Osteoblast (primary cell): Measurements from ENCODE around the gene STARD3. TPM values are rescaled to one million over a fixed set of nuclear protein-coding genes. Genes with fewer than 3 reads are reported as not detected.
A peak's percentile ranks its signal among the peaks of the same experiment; 100 is the strongest.

Experiments
- DNase-seq: peaks from one replicate; pipeline ENCODE4 v3.0.0; 2011; ENCODE audit warnings: low spot score, mixed read lengths; ENCODE audit not compliant: insufficient read length; ENCODE audit errors: missing footprints
- H2AFZ ChIP-seq: 2 replicates; pipeline ENCODE4 v1.6.0; 2011; ENCODE audit warnings: mild to moderate bottlenecking, low read length
- H3K27ac ChIP-seq: 2 replicates; pipeline ENCODE4 v1.5.1; 2011; ENCODE audit warnings: mild to moderate bottlenecking, low read depth, low read length, moderate library complexity
- H3K27me3 ChIP-seq: 2 replicates; pipeline ENCODE4 v1.6.0; 2012; ENCODE audit warnings: mild to moderate bottlenecking, control low read depth, inconsistent platforms, low read length, moderate library complexity; ENCODE audit not compliant: insufficient read depth
- H3K36me3 ChIP-seq: 2 replicates; pipeline ENCODE4 v1.5.1; 2011; ENCODE audit warnings: mild to moderate bottlenecking, low read length, control low read depth, moderate library complexity; ENCODE audit not compliant: insufficient read depth
- H3K4me1 ChIP-seq: 2 replicates; pipeline ENCODE4 v1.5.1; 2011; ENCODE audit warnings: mild to moderate bottlenecking, low read length, control low read depth, moderate library complexity; ENCODE audit not compliant: insufficient read depth
- H3K4me2 ChIP-seq: 2 replicates; pipeline ENCODE4 v1.6.0; 2011; ENCODE audit warnings: mild to moderate bottlenecking, low read length; ENCODE audit not compliant: insufficient read depth
- H3K4me3 ChIP-seq: fragments of 200-600 bp; sonication (generic); 3 replicates; pipeline ENCODE4 v1.5.1; 2012; ENCODE audit warnings: mild to moderate bottlenecking, low read length, inconsistent platforms; ENCODE audit not compliant: insufficient read depth
- H3K79me2 ChIP-seq: 2 replicates; pipeline ENCODE4 v1.6.0; 2012; ENCODE audit warnings: mild to moderate bottlenecking, low read length, control low read depth, inconsistent platforms; ENCODE audit not compliant: insufficient read depth
- H3K9me3 ChIP-seq: 2 replicates; pipeline ENCODE4 v1.5.1; 2011; ENCODE audit warnings: low read depth, low read length, control low read depth
- H4K20me1 ChIP-seq: 2 replicates; pipeline ENCODE4 v1.6.0; 2012; ENCODE audit warnings: mild to moderate bottlenecking, low read length, control low read depth; ENCODE audit not compliant: insufficient read depth
- total RNA-seq: library from RNA; depleted of rRNA; stranded (reverse); fragments of >200 nt; gene quantifications from 2 replicates; pipeline ENCODE4 v1.2.3, GENCODE V29; 2012
- TF ChIP-seq, protein P1 (sequence below): IDR thresholded peaks from 2 replicates; pipeline ENCODE4 v1.5.1; 2011; ENCODE audit warnings: mild to moderate bottlenecking, low read depth, low read length, moderate library complexity; ENCODE audit errors: extremely low read depth

STARD3 gene
- total RNA-seq, 1 donor, result 35.8 TPM

DNA sequence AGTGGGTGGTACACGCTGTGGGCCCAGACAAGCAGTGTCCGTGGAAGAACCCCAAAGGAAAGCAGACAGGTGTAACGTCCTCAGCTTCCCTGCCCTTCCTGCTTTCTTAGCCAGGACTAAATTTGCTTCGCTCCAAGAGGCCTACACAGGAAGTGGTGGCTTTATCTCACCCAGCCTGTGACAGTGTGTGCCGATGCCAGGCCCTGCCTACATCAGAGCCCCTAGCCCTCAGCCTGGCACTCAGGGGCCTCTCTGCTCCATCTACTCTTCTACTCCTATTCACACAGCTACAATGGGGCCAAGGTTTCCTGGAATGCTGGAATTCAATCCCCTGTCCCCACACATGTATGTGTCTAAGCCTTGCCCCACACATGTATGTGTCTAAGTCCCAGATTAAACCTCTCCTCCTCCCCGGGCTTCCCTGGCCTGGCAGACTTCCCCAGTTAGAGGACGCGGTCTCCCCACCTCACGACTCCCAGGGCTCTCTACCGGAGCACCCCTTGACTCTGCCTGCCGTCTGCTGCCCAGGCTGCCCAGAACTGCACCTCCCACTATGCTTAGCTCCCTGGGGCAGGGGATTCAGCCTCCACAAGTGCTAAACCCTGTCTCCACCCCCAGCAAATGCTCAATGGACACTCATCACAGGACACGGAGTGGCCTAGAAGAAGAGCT lies 42.7 kb downstream of the STARD3 start:
- H3K4me3 ChIP-seq, result no peak overlapping the region
- H3K36me3 ChIP-seq, result no peaks in the 10 kb centered on the region
- H3K4me2 ChIP-seq, result no peak overlapping the region
- TF ChIP-seq, protein P1, sequence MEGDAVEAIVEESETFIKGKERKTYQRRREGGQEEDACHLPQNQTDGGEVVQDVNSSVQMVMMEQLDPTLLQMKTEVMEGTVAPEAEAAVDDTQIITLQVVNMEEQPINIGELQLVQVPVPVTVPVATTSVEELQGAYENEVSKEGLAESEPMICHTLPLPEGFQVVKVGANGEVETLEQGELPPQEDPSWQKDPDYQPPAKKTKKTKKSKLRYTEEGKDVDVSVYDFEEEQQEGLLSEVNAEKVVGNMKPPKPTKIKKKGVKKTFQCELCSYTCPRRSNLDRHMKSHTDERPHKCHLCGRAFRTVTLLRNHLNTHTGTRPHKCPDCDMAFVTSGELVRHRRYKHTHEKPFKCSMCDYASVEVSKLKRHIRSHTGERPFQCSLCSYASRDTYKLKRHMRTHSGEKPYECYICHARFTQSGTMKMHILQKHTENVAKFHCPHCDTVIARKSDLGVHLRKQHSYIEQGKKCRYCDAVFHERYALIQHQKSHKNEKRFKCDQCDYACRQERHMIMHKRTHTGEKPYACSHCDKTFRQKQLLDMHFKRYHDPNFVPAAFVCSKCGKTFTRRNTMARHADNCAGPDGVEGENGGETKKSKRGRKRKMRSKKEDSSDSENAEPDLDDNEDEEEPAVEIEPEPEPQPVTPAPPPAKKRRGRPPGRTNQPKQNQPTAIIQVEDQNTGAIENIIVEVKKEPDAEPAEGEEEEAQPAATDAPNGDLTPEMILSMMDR, result no peak
- no peaks in the 10 kb centered on the region for H3K79me2 ChIP-seq
- H3K27me3 ChIP-seq, result no peaks in the 10 kb centered on the region
- peaks cover 8% of the 10 kb centered on the region for H4K20me1 ChIP-seq
- no peaks in the 10 kb centered on the region for H3K9me3 ChIP-seq
- peak; percentile 26 for DNase-seq
- no peaks in the 10 kb centered on the region for H3K4me1 ChIP-seq
- no peak overlapping the region for H3K27ac ChIP-seq
- no peak overlapping the region for H2AFZ ChIP-seq

DNA sequence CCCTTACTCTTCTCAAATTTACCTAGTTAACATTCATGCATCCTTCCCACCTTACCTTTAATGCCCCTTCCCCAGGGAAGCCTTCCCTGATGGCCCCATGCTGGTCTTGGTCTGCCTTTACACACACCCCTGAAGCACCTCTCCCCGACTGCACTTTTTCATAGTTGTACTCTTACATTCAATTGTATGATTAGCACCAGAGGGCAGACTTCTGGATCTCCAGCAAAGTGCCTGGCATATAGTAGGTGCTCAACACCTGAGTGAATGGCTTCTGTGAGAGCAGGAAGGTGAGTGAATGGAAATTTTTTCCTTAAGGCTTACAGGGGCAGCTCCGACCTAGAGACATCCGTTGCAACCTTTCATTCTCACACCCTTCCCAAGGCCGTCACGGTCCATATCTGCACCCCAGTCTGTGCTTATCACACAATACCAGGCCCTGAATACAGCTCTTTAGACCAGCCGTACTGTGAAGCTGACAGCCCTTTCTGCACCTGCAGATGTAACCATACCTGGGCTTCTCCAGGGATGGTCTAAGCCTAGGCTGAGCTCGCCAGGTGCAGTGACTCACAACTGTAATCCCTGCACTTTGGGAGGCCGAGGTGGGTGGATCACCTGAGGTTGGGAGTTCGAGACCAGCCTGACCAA lies 46.5 kb downstream of the STARD3 start:
- Histone ChIP-seq H3K4me3 (no peak overlapping the region), H3K4me1 (peaks cover 9% of the 10 kb centered on the region), H3K9me3 (no peaks in the 10 kb centered on the region), H4K20me1 (no peaks in the 10 kb centered on the region), H3K36me3 (no peaks in the 10 kb centered on the region), H3K79me2 (no peaks in the 10 kb centered on the region), H3K27ac (no peak overlapping the region), H3K4me2 (no peak overlapping the region), H3K27me3 (no peaks in the 10 kb centered on the region), H2AFZ (no peak overlapping the region)
- no peak for DNase-seq
- TF ChIP-seq, protein P1, result no peak

DNA sequence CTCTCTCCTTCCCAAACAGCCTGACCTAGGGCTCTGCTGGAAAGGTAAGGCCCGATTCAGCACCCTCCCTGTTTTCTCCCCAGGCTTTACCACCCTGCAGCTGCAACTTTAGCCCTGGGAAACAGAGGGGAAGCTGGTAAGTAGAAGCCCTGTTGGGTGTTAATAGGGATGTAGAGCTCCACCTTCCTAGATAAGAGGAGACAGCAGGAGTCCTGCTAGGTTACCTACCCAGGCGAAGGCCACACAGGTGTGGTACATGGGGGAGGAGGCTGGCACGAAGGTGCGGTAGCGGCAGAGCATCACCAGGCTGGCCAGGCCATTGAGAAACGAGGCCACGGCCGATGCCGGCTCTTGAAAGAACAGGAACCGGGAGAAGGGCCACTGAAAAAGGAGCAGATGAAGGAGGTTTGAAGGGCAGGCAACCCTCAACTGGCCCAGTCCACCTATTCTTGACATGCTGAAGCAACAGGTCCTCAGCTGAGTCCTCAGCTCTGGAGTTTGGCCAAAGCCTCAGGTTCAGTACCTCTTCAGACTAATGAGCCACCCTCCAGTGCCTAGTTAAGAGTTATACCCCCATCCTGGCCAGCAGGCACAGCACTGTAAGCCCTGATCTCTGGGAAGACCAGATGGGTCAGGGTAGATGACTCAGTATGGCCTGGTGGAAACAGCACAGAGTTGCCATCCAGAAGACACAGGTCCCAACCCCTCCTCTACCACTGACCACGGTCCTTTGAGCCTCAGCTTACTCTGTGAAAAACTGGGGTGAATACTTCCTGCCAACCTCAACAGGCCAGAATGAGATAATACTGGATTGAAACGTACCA lies 47.6 kb downstream of the STARD3 start:
- Histone ChIP-seq H3K4me2 (no peak overlapping the region), H3K27me3 (no peaks in the 10 kb centered on the region), H3K4me3 (no peak overlapping the region)

More for the DNA sequence above, 47.6 kb downstream of the STARD3 start:
- H3K79me2 ChIP-seq, result no peaks in the 10 kb centered on the region
- no peaks in the 10 kb centered on the region for H3K9me3 ChIP-seq
- H3K4me1 ChIP-seq, result peaks cover 15% of the 10 kb centered on the region
- no peak overlapping the region for H2AFZ ChIP-seq
- no peaks in the 10 kb centered on the region for H3K36me3 ChIP-seq
- H4K20me1 ChIP-seq, result no peaks in the 10 kb centered on the region
- H3K27ac ChIP-seq, result no peak overlapping the region
- DNase-seq, result peak; percentile 26
- TF ChIP-seq, protein P1, result no peak
